ENCODE data around the gene MCC.

Gene MCC

GRCh38 chr5:113264046-113264445 lies 224.2 kb downstream of the MCC start:
- no peak overlapping the region for H3K4me3 ChIP-seq (ENCODE audit: low read depth, low read length)
- H3K9me3 ChIP-seq (ENCODE audit: control insufficient read depth, insufficient read depth, low read length), result no peaks in the 10 kb centered on the region
- H3K9ac ChIP-seq (ENCODE audit: low read depth, low read length), result no peak overlapping the region
- H3K27me3 ChIP-seq (ENCODE audit: control insufficient read depth, insufficient read depth, low read length), result no peaks in the 10 kb centered on the region
- peaks cover 24% of the 10 kb centered on the region for H3K4me1 ChIP-seq (ENCODE audit: control insufficient read depth, insufficient read depth, low read length)
- H3K36me3 ChIP-seq (ENCODE audit: control insufficient read depth, insufficient read depth, low read length), result no peaks in the 10 kb centered on the region

- Histone ChIP-seq H3K36me3 (ENCODE audit: control insufficient read depth, insufficient read depth, low read length) (no peaks in the 10 kb centered on the region), H3K27me3 (ENCODE audit: control insufficient read depth, insufficient read depth, low read length) (no peaks in the 10 kb centered on the region), H3K4me1 (ENCODE audit: control insufficient read depth, insufficient read depth, low read length) (peaks cover 19% of the 10 kb centered on the region), H3K4me3 (ENCODE audit: low read depth, low read length) (no peak overlapping the region), H3K9me3 (ENCODE audit: control insufficient read depth, insufficient read depth, low read length) (no peaks in the 10 kb centered on the region), H3K9ac (ENCODE audit: low read depth, low read length) (no peak overlapping the region)
Measured at GRCh38 chr5:113263545-113263944, 224.7 kb downstream of the MCC start.

GRCh38 chr5:113262674-113263073 lies 225.6 kb downstream of the MCC start:
- Histone ChIP-seq H3K9ac (ENCODE audit: low read depth, low read length) (no peak overlapping the region), H3K27me3 (ENCODE audit: control insufficient read depth, insufficient read depth, low read length) (no peaks in the 10 kb centered on the region), H3K4me1 (ENCODE audit: control insufficient read depth, insufficient read depth, low read length) (peaks cover 19% of the 10 kb centered on the region), H3K4me3 (ENCODE audit: low read depth, low read length) (no peak overlapping the region), H3K9me3 (ENCODE audit: control insufficient read depth, insufficient read depth, low read length) (no peaks in the 10 kb centered on the region), H3K36me3 (ENCODE audit: control insufficient read depth, insufficient read depth, low read length) (no peaks in the 10 kb centered on the region)

- H3K9me3 ChIP-seq (ENCODE audit: control insufficient read depth, insufficient read depth, low read length), result no peaks in the 10 kb centered on the region
- H3K4me1 ChIP-seq (ENCODE audit: control insufficient read depth, insufficient read depth, low read length), result peaks cover 2% of the 10 kb centered on the region
- no peak overlapping the region for H3K9ac ChIP-seq (ENCODE audit: low read depth, low read length)
- no peaks in the 10 kb centered on the region for H3K27me3 ChIP-seq (ENCODE audit: control insufficient read depth, insufficient read depth, low read length)
- no peaks in the 10 kb centered on the region for H3K36me3 ChIP-seq (ENCODE audit: control insufficient read depth, insufficient read depth, low read length)
- no peak overlapping the region for H3K4me3 ChIP-seq (ENCODE audit: low read depth, low read length)
Measured at GRCh38 chr5:113259034-113259433, 229.2 kb downstream of the MCC start.

- H3K9ac ChIP-seq (ENCODE audit: low read depth, low read length), result no peak overlapping the region
- H3K27me3 ChIP-seq (ENCODE audit: control insufficient read depth, insufficient read depth, low read length), result no peaks in the 10 kb centered on the region
- H3K9me3 ChIP-seq (ENCODE audit: control insufficient read depth, insufficient read depth, low read length), result no peaks in the 10 kb centered on the region
- no peaks in the 10 kb centered on the region for H3K4me1 ChIP-seq (ENCODE audit: control insufficient read depth, insufficient read depth, low read length)
- no peak overlapping the region for H3K4me3 ChIP-seq (ENCODE audit: low read depth, low read length)
- no peaks in the 10 kb centered on the region for H3K36me3 ChIP-seq (ENCODE audit: control insufficient read depth, insufficient read depth, low read length)
Measured at GRCh38 chr5:113257545-113257944, 230.7 kb downstream of the MCC start.

GRCh38 chr5:113256671-113257452 lies 231.4 kb downstream of the MCC start:
- H3K36me3 ChIP-seq (ENCODE audit: control insufficient read depth, insufficient read depth, low read length), result no peaks in the 10 kb centered on the region
- H3K4me3 ChIP-seq (ENCODE audit: low read depth, low read length), result no peak overlapping the region
- H3K9ac ChIP-seq (ENCODE audit: low read depth, low read length), result no peak overlapping the region
- no peaks in the 10 kb centered on the region for H3K9me3 ChIP-seq (ENCODE audit: control insufficient read depth, insufficient read depth, low read length)
- no peaks in the 10 kb centered on the region for H3K4me1 ChIP-seq (ENCODE audit: control insufficient read depth, insufficient read depth, low read length)
- no peaks in the 10 kb centered on the region for H3K27me3 ChIP-seq (ENCODE audit: control insufficient read depth, insufficient read depth, low read length)

- H3K36me3 ChIP-seq (ENCODE audit: control insufficient read depth, insufficient read depth, low read length), result no peaks in the 10 kb centered on the region
- H3K9ac ChIP-seq (ENCODE audit: low read depth, low read length), result no peak overlapping the region
- H3K27me3 ChIP-seq (ENCODE audit: control insufficient read depth, insufficient read depth, low read length), result no peaks in the 10 kb centered on the region
- H3K4me1 ChIP-seq (ENCODE audit: control insufficient read depth, insufficient read depth, low read length), result peaks cover 2% of the 10 kb centered on the region
- no peak overlapping the region for H3K4me3 ChIP-seq (ENCODE audit: low read depth, low read length)
- H3K9me3 ChIP-seq (ENCODE audit: control insufficient read depth, insufficient read depth, low read length), result no peaks in the 10 kb centered on the region
Measured at GRCh38 chr5:113255579-113256386, 232.5 kb downstream of the MCC start.

- Histone ChIP-seq H3K4me1 (ENCODE audit: control insufficient read depth, insufficient read depth, low read length) (peaks cover 4% of the 10 kb centered on the region), H3K9ac (ENCODE audit: low read depth, low read length) (no peak overlapping the region), H3K36me3 (ENCODE audit: control insufficient read depth, insufficient read depth, low read length) (no peaks in the 10 kb centered on the region), H3K9me3 (ENCODE audit: control insufficient read depth, insufficient read depth, low read length) (no peaks in the 10 kb centered on the region), H3K4me3 (ENCODE audit: low read depth, low read length) (no peak overlapping the region), H3K27me3 (ENCODE audit: control insufficient read depth, insufficient read depth, low read length) (no peaks in the 10 kb centered on the region)
Measured at GRCh38 chr5:113255105-113255504, 233.1 kb downstream of the MCC start.

- Histone ChIP-seq H3K4me3 (ENCODE audit: low read depth, low read length) (no peak overlapping the region), H3K27me3 (ENCODE audit: control insufficient read depth, insufficient read depth, low read length) (no peaks in the 10 kb centered on the region), H3K9ac (ENCODE audit: low read depth, low read length) (no peak overlapping the region), H3K4me1 (ENCODE audit: control insufficient read depth, insufficient read depth, low read length) (peaks cover 4% of the 10 kb centered on the region), H3K36me3 (ENCODE audit: control insufficient read depth, insufficient read depth, low read length) (no peaks in the 10 kb centered on the region), H3K9me3 (ENCODE audit: control insufficient read depth, insufficient read depth, low read length) (no peaks in the 10 kb centered on the region)
Measured at GRCh38 chr5:113253037-113253436, 235.2 kb downstream of the MCC start.

GRCh38 chr5:113252066-113252465 lies 236.2 kb downstream of the MCC start:
- peaks cover 4% of the 10 kb centered on the region for H3K4me1 ChIP-seq (ENCODE audit: control insufficient read depth, insufficient read depth, low read length)
- H3K9me3 ChIP-seq (ENCODE audit: control insufficient read depth, insufficient read depth, low read length), result no peaks in the 10 kb centered on the region
- no peak overlapping the region for H3K9ac ChIP-seq (ENCODE audit: low read depth, low read length)
- H3K36me3 ChIP-seq (ENCODE audit: control insufficient read depth, insufficient read depth, low read length), result no peaks in the 10 kb centered on the region
- H3K27me3 ChIP-seq (ENCODE audit: control insufficient read depth, insufficient read depth, low read length), result no peaks in the 10 kb centered on the region
- H3K4me3 ChIP-seq (ENCODE audit: low read depth, low read length), result no peak overlapping the region

GRCh38 chr5:113250341-113250953 lies 237.8 kb downstream of the MCC start:
- Histone ChIP-seq H3K27me3 (ENCODE audit: control insufficient read depth, insufficient read depth, low read length) (no peaks in the 10 kb centered on the region), H3K4me1 (ENCODE audit: control insufficient read depth, insufficient read depth, low read length) (peaks cover 20% of the 10 kb centered on the region), H3K9me3 (ENCODE audit: control insufficient read depth, insufficient read depth, low read length) (no peaks in the 10 kb centered on the region), H3K4me3 (ENCODE audit: low read depth, low read length) (no peak overlapping the region), H3K36me3 (ENCODE audit: control insufficient read depth, insufficient read depth, low read length) (no peaks in the 10 kb centered on the region), H3K9ac (ENCODE audit: low read depth, low read length) (no peak overlapping the region)

Measured in iPS-15b (cell line).